HepG2 (cell line): ENCODE measurements around the gene PUDP. TPM values are rescaled to one million over a fixed set of nuclear protein-coding genes. Genes with fewer than 3 reads are reported as not detected.

Experiments used
- ATAC-seq: fragments of 200-7000 bp; cut with Tn5 transposase; 3 replicates; pipeline ENCODE4 v1.9.1; 2020; ENCODE audit warnings: mild to moderate bottlenecking, moderate library complexity
- BruUV-seq: library from RNA; stranded (reverse); fragments of 400-500 nt; replicated peaks from 2 replicates; lab custom pipeline; 2021; lab: Mats Ljungman, UMichigan
- CTCF ChIA-PET: fragments of 300-600 bp; formaldehyde crosslinking; extraction: SDS; loops from one replicate; lab custom pipeline; 2021; ENCODE audit warnings: low total read pairs, inconsistent platforms, low intra/inter-chr PET ratio; lab: Yijun Ruan, JAX
- POLR2A ChIA-PET: fragments of 350-600 bp; sonication (Branson Sonifier 250); formaldehyde crosslinking; loops from one replicate; lab custom pipeline; 2020; ENCODE audit warnings: antibody characterized with exemption, inconsistent platforms; lab: Yijun Ruan, JAX
- DNase-seq: peaks from one replicate; pipeline ENCODE4 v3.0.0-alpha.2; 2015; ENCODE audit warnings: low spot score
- FAIRE-seq: peaks from 3 replicates; lab custom pipeline; 2011; peaks lifted over from hg19 to GRCh38; lab: Jason Lieb, UNC
- H2AFZ ChIP-seq: one replicate; pipeline ENCODE4 v1.6.1; 2011; ENCODE audit warnings: low read length, inconsistent platforms
- H3K27ac ChIP-seq: fragments of 300-600 bp; 3 replicates; pipeline ENCODE4 v1.8.0; 2011; ENCODE audit warnings: mixed run types, mild to moderate bottlenecking, mixed read lengths, low read length, inconsistent platforms; ENCODE audit not compliant: insufficient read depth; ENCODE audit errors: extremely low read length
- H3K27me3 ChIP-seq, 2 experiments: fragments of 200-600 bp in 1 of 2; 2 replicates in 1 of 2; 3 replicates in 1 of 2; pipeline versions ENCODE4 v1.6.0 to v1.8.0; 2011; ENCODE audit warnings: low read length in 2 of 2, mild to moderate bottlenecking in 2 of 2, moderate library complexity in 2 of 2, inconsistent platforms in 1 of 2; ENCODE audit not compliant: insufficient read depth in 2 of 2, control insufficient read depth in 1 of 2
- H3K36me3 ChIP-seq, 2 experiments: fragments of 200-600 bp in 1 of 2; replicated peaks in 1 of 2; 2 replicates in 1 of 2; 3 replicates in 1 of 2; pipeline versions ENCODE4 v1.5.1 to v1.8.0; 2011; ENCODE audit warnings: low read length in 2 of 2, inconsistent platforms in 1 of 2; ENCODE audit not compliant: insufficient read depth in 2 of 2, control insufficient read depth in 1 of 2
- H3K4me1 ChIP-seq: 2 replicates; pipeline ENCODE4 v1.5.1; 2012; ENCODE audit warnings: low read length, inconsistent platforms; ENCODE audit not compliant: insufficient read depth
- H3K4me2 ChIP-seq: 2 replicates; pipeline ENCODE4 v1.6.0; 2011; ENCODE audit warnings: low read depth, low read length, inconsistent platforms
- H3K4me3 ChIP-seq, 3 experiments: fragments of 200-600 bp in 1 of 3; sonication (generic), shearing (Covaris generic) in 1 of 3; replicated peaks in 1 of 3; 2 replicates each; pipeline ENCODE4 v1.5.1; 2011 to 2016; ENCODE audit warnings: low read length in 3 of 3, inconsistent platforms in 2 of 3, low read depth in 2 of 3, mild to moderate bottlenecking in 2 of 3, control low read depth in 1 of 3, mixed read lengths in 1 of 3; ENCODE audit not compliant: insufficient read depth in 1 of 3
- H3K79me2 ChIP-seq: one replicate; pipeline ENCODE4 v1.6.1; 2011; ENCODE audit warnings: low read length, inconsistent platforms; ENCODE audit not compliant: insufficient read depth
- H3K9ac ChIP-seq: 2 replicates; pipeline ENCODE4 v1.6.0; 2011; ENCODE audit warnings: mild to moderate bottlenecking, low read depth, low read length, inconsistent platforms; ENCODE audit not compliant: insufficient read depth
- H3K9me3 ChIP-seq: 2 replicates; pipeline ENCODE4 v1.5.1; 2012; ENCODE audit warnings: mild to moderate bottlenecking, low read length
- H4K20me1 ChIP-seq: 2 replicates; pipeline ENCODE4 v1.6.0; 2011; ENCODE audit warnings: inconsistent platforms, mild to moderate bottlenecking, low read length, moderate library complexity; ENCODE audit not compliant: insufficient read depth
- ETV5 ChIP-seq: IDR thresholded peaks from 2 replicates; pipeline ENCODE4 v1.6.1; 2018; ENCODE audit warnings: missing biosample characterization, missing genetic modification reagents, inconsistent platforms, borderline replicate concordance
- KMT2A ChIP-seq: sonication (generic); formaldehyde crosslinking; IDR thresholded peaks from 2 replicates; pipeline ENCODE4 v1.4.0; 2020; ENCODE audit warnings: missing genetic modification reagents
- RBM39 ChIP-seq: fragments of 200-400 bp; formaldehyde crosslinking; IDR thresholded peaks from one replicate; pipeline ENCODE4 v1.6.1; 2018; ENCODE audit warnings: antibody characterized with exemption, mild to moderate bottlenecking, low read depth, low read length; ENCODE audit not compliant: poor library complexity, severe bottlenecking
- RFX5 ChIP-seq: IDR thresholded peaks from 2 replicates; pipeline ENCODE4 v1.6.1; 2011; ENCODE audit warnings: low read depth, low read length, improper control_type of control experiment
- TOPORS ChIP-seq: sonication (generic); formaldehyde crosslinking; IDR thresholded peaks from 2 replicates; pipeline ENCODE4 v1.8.0; 2023; ENCODE audit warnings: mild to moderate bottlenecking, missing genetic modification reagents
- ZNF253 ChIP-seq: sonication (generic); formaldehyde crosslinking; IDR thresholded peaks from 2 replicates; pipeline ENCODE4 v1.8.0; 2022; ENCODE audit warnings: mild to moderate bottlenecking, missing genetic modification reagents, borderline replicate concordance
- ZNF558 ChIP-seq: sonication (generic); formaldehyde crosslinking; IDR thresholded peaks from 2 replicates; pipeline ENCODE4 v1.9.0; 2022; ENCODE audit warnings: mild to moderate bottlenecking, missing genetic modification reagents, borderline replicate concordance
- ZNF720 ChIP-seq: sonication (generic); formaldehyde crosslinking; IDR thresholded peaks from 2 replicates; pipeline ENCODE4 v1.4.0; 2020; ENCODE audit warnings: missing genetic modification reagents
- WGBS: methylation state at CpG from one replicate; pipeline ENCODE4 v1.1.6; 2017; ENCODE audit warnings: low lambda C conversion rate; 5-methylcytosine and 5-hydroxymethylcytosine counted together
- in situ Hi-C: cut with HindIII; loops from 2 replicates; pipeline ENCODE4 v1.10.0; 2017; ENCODE audit warnings: low pct_unique_long_range_greater_than_20kb; ENCODE audit not compliant: extremely low pct_ligation_motif_present
- intact Hi-C: fragments of 100-400 bp; cut with micrococcal nuclease; formaldehyde crosslinking; loops from one replicate; pipeline ENCODE4 v1.10.0; 2022; ENCODE audit not compliant: unreplicated experiment
- polyA plus RNA-seq, 8 experiments: library from polyadenylated mRNA; depleted of rRNA in 3 of 8; stranded (reverse) in 7 of 8; unstranded in 1 of 8; fragments of >200 nt; fragmentation: Illumina TruSeq in 4 of 8; extraction: Trizol in 4 of 8; gene quantifications; 2 replicates each; pipeline versions ENCODE4 v1.2.1 to v1.2.3, GENCODE V29; 2011 to 2016; ENCODE audit warnings: low read depth in 4 of 8, missing spikeins in 1 of 8, mixed read lengths in 1 of 8; ENCODE audit not compliant: insufficient read depth in 1 of 8
- total RNA-seq, 5 experiments: library from RNA; depleted of rRNA; stranded (reverse); fragments of >200 nt; fragmentation: Illumina TruSeq; extraction: Trizol; gene quantifications; 2 replicates each; pipeline ENCODE4 v1.2.3, GENCODE V29; 2016; ENCODE audit warnings: low read depth in 1 of 5
- TF ChIP-seq, protein P1 (sequence below): IDR thresholded peaks from 2 replicates; pipeline ENCODE4 v1.6.1; 2016; ENCODE audit warnings: low read depth, borderline replicate concordance

The PUDP gene
- total and polyA plus RNA-seq, 2 of the 13 experiments (the other 11 are each of a cell fraction or from before 2014, with no cell fraction given), result 7.5 to 23.5 TPM

DNA sequence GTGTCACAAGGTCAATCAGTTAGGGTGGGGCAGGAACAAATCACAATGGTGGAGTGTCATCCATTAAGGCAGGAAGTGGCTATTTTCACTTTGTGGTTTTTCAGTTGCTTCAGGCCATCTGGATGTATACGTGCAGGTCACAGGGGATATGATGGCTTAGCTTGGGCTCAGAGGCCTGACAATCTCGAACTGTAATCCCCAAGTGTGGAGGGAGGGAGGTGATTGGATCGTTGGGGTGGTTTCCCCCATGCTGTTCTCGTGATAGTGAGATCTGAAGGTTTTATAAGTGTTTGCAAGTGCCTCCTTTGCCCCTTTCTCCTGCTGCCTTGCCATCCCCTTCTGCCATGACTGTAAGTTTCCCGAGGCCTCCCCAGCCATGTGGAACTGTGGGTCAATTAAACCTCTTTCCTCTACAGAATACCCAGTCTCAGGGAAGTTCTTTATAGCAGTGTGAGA lies 37.1 kb downstream of the PUDP start:
- in situ Hi-C loops, result no loop called here
- WGBS, result 97% methylated on average over 4 of the region's 5 CpGs
- no peak for TF ChIP-seq ZNF720 (CRISPR knock-in tag)
- TF ChIP-seq, all 625 proteins: peak for 0

DNA sequence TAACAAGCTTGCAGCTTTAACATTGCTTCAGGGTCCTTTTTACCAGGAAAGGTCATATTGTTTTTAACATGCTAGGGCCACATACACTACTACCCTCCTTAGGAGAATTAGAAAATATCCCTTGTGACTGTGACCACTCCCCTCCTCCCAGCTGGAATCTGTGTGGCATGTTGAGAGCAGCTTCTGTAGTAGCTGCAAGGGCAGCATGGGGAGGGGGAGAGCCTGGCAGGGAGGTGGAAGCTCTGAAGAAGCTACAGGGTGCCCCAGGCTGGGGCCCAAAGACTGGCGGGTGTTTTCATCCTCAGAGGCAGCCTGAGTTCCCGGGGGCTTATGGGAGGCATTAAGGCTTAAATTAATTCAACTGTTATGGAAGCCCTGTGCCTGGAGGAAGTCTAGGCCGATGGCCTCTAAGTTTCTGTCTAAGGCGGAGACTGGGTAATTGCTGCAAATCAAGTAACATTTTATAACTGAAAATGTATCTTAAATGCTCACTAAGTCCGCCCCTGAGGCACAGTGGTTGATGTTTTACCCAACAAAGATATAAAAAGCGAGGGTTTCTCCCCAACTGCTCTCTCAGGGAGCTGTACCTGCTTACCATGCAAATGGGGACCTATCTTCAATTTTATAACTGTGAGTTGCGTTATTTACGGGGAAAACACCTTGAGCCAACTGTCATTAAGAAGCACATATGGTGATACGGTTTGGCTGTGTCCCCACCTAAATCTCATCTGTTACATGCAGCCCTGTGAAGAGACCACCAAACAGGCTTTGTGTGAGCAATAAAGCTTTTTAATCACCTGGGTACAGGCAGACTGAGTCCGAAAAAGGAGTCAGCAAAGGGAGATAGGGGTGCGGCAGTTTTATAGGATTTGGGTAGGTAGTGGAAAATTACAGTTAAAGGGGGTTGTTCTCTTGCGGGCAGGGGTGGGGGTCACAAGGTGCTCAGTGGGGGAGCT lies 37.8 kb downstream of the PUDP start:
- WGBS, result 95% methylated on average over 10 of the region's 12 CpGs
- Histone ChIP-seq H4K20me1 (no peaks in the 10 kb centered on the region), H2AFZ (no peak overlapping the region), H3K79me2 (no peaks in the 10 kb centered on the region), H3K27me3 (no peaks in the 10 kb centered on the region), H3K4me1 (peaks cover 9% of the 10 kb centered on the region)
- DNase-seq, result no peak
- BruUV-seq, result no TSS peak
- no peak for FAIRE-seq
- intact Hi-C loops, result no loop called here
- POLR2A ChIA-PET, result no interaction called here
- no peak for TF ChIP-seq ETV5 (CRISPR knock-in tag)
- TF ChIP-seq, protein P1, sequence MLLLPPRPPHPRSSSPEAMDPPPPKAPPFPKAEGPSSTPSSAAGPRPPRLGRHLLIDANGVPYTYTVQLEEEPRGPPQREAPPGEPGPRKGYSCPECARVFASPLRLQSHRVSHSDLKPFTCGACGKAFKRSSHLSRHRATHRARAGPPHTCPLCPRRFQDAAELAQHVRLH (CRISPR knock-in tag), result no peak
- no peak for TF ChIP-seq ZNF253
- no peak for TF ChIP-seq ZNF558 (CRISPR knock-in tag)
- no peak for TF ChIP-seq RBM39
- TF ChIP-seq KMT2A (CRISPR knock-in tag), result no peak
- no peak for TF ChIP-seq RFX5
- TF ChIP-seq TOPORS (CRISPR knock-in tag), result no peak
- TF ChIP-seq, all 625 proteins: peak for 0
- no peak for ATAC-seq
- no peaks in the 10 kb centered on the region for H3K9me3 ChIP-seq
- no peaks in the 10 kb centered on the region for H3K36me3 ChIP-seq
- CTCF ChIA-PET, result no interaction called here
- no peak overlapping the region for H3K4me3 ChIP-seq
- in situ Hi-C loops, result no loop called here
- no peak overlapping the region for H3K27ac ChIP-seq
- H3K9ac ChIP-seq, result no peak overlapping the region
- no peak overlapping the region for H3K4me2 ChIP-seq

More for the DNA sequence above, 37.1 kb downstream of the PUDP start:
- no peaks in the 10 kb centered on the region for H3K27me3 ChIP-seq
- DNase-seq, result no peak
- no peaks in the 10 kb centered on the region for H4K20me1 ChIP-seq
- no peak overlapping the region for H3K27ac ChIP-seq
- FAIRE-seq, result no peak
- POLR2A ChIA-PET, result no interaction called here
- peaks cover 9% of the 10 kb centered on the region for H3K4me1 ChIP-seq
- H3K36me3 ChIP-seq, result no peaks in the 10 kb centered on the region
- intact Hi-C loops, result no loop called here
- H3K79me2 ChIP-seq, result no peaks in the 10 kb centered on the region
- no peak overlapping the region for H3K4me3 ChIP-seq
- no peak for ATAC-seq
- H3K9me3 ChIP-seq, result no peaks in the 10 kb centered on the region
- no peak overlapping the region for H3K9ac ChIP-seq
- CTCF ChIA-PET, result no interaction called here
- H3K4me2 ChIP-seq, result no peak overlapping the region
- no TSS peak for BruUV-seq
- no peak overlapping the region for H2AFZ ChIP-seq
